WTC11 (cell line): ENCODE measurements around the gene SLC12A4. TPM values are rescaled to one million over a fixed set of nuclear protein-coding genes. Genes with fewer than 3 reads are reported as not detected.
A peak's percentile ranks its signal among the peaks of the same experiment; 100 is the strongest.

Experiments used
- ATAC-seq: fragments of 200-7000 bp; cut with Tn5 transposase; 2 replicates; pipeline ENCODE4 v1.10.0; 2021; ENCODE audit warnings: mild to moderate bottlenecking, moderate library complexity
- CTCF ChIA-PET: fragments of 300-600 bp; sonication (Branson Sonifier 250); formaldehyde crosslinking; loops from one replicate; lab custom pipeline; 2021; ENCODE audit warnings: antibody characterized with exemption; lab: Charles Lee
- POLR2A ChIA-PET: fragments of 350-600 bp; sonication (Branson Sonifier 250); formaldehyde crosslinking; loops from one replicate; lab custom pipeline; 2021; ENCODE audit warnings: antibody characterized with exemption; lab: Charles Lee
- DNase-seq: peaks from one replicate; pipeline ENCODE4 v3.0.0; 2021; ENCODE audit warnings: low spot score
- H3K27ac Mint-ChIP-seq: 2 replicates; pipeline ENCODE4 v1.8.0; 2021; ENCODE audit warnings: mixed read lengths
- H3K27me3 Mint-ChIP-seq: 2 replicates; pipeline ENCODE4 v1.8.0; 2021; ENCODE audit warnings: low read depth, mild to moderate bottlenecking, moderate library complexity, mixed read lengths
- H3K36me3 Mint-ChIP-seq: 2 replicates; pipeline ENCODE4 v1.8.0; 2021; ENCODE audit warnings: mixed read lengths
- H3K4me1 Mint-ChIP-seq: 2 replicates; pipeline ENCODE4 v1.8.0; 2022; ENCODE audit warnings: mixed read lengths
- H3K4me3 Mint-ChIP-seq: 2 replicates; pipeline ENCODE4 v1.8.0; 2021; ENCODE audit warnings: mild to moderate bottlenecking, moderate library complexity, mixed read lengths
- H3K9me3 Mint-ChIP-seq: 2 replicates; pipeline ENCODE4 v1.8.0; 2021; ENCODE audit warnings: mixed read lengths
- ARID4B ChIP-seq: sonication (generic); formaldehyde crosslinking; IDR thresholded peaks from 2 replicates; pipeline ENCODE4 v1.8.0; 2023; ENCODE audit warnings: missing genetic modification reagents, mild to moderate bottlenecking, borderline replicate concordance
- ATF2 ChIP-seq: sonication (generic); formaldehyde crosslinking; IDR thresholded peaks from 2 replicates; pipeline ENCODE4 v1.8.1; 2022; ENCODE audit warnings: low read depth, missing genetic modification reagents, borderline replicate concordance
- E2F5 ChIP-seq: sonication (generic); formaldehyde crosslinking; IDR thresholded peaks from 2 replicates; pipeline ENCODE4 v1.8.1; 2022; ENCODE audit warnings: mild to moderate bottlenecking, moderate library complexity, missing genetic modification reagents
- GRHL2 ChIP-seq: fragments of 250-450 bp; sonication (Bioruptor Pico); IDR thresholded peaks from 2 replicates; pipeline ENCODE4 v1.8.0; 2022; ENCODE audit warnings: mild to moderate bottlenecking, moderate library complexity; ENCODE audit not compliant: insufficient replicate concordance, severe bottlenecking
- IRF2 ChIP-seq: sonication (generic); formaldehyde crosslinking; IDR thresholded peaks from 2 replicates; pipeline ENCODE4 v1.8.0; 2022; ENCODE audit warnings: low read depth, missing genetic modification reagents, borderline replicate concordance
- MYBL2 ChIP-seq: sonication (generic); formaldehyde crosslinking; IDR thresholded peaks from 2 replicates; pipeline ENCODE4 v1.8.1; 2023; ENCODE audit warnings: mild to moderate bottlenecking, moderate library complexity, missing genetic modification reagents
- PRDM15 ChIP-seq: sonication (generic); formaldehyde crosslinking; IDR thresholded peaks from 2 replicates; pipeline ENCODE4 v1.8.0; 2022; ENCODE audit warnings: missing genetic modification reagents
- PRRX2 ChIP-seq: fragments of 250-450 bp; sonication (Bioruptor Pico); IDR thresholded peaks from 2 replicates; pipeline ENCODE4 v1.8.0; 2021; ENCODE audit warnings: mild to moderate bottlenecking
- SOX15 ChIP-seq: fragments of 250-450 bp; sonication (Bioruptor Pico); IDR thresholded peaks from 2 replicates; pipeline ENCODE4 v1.9.0; 2021; ENCODE audit warnings: mild to moderate bottlenecking
- SP1 ChIP-seq: sonication (generic); formaldehyde crosslinking; conservative IDR thresholded peaks from 2 replicates; pipeline ENCODE4 v1.8.1; 2022; ENCODE audit warnings: missing genetic modification reagents
- TCF7 ChIP-seq: sonication (generic); formaldehyde crosslinking; IDR thresholded peaks from 2 replicates; pipeline ENCODE4 v1.8.0; 2022; ENCODE audit warnings: mild to moderate bottlenecking, low read depth, missing genetic modification reagents, moderate library complexity
- TEAD1 ChIP-seq: sonication (generic); formaldehyde crosslinking; IDR thresholded peaks from 2 replicates; pipeline ENCODE4 v1.8.0; 2022; ENCODE audit warnings: mild to moderate bottlenecking, missing genetic modification reagents
- total RNA-seq: library from RNA; stranded (reverse); gene quantifications from 3 replicates; pipeline ENCODE4 v1.2.3, GENCODE V29; 2021

SLC12A4 gene
- total RNA-seq, 1 experiment from 2014 or later: 94.1 TPM

- TF ChIP-seq TCF7 (CRISPR knock-in tag): no peak
- TF ChIP-seq IRF2 (CRISPR knock-in tag): no peak
- TF ChIP-seq ARID4B (CRISPR knock-in tag): no peak
- TF ChIP-seq, all 79 proteins: peak for 0
Measured at GRCh38 chr16:67901734-67902133, 66.7 kb downstream of the SLC12A4 start (continued).

GRCh38 chr16:67897231-67897630, 71.2 kb downstream of the SLC12A4 start:
- Mint-ChIP-seq H3K4me3 (no peak overlapping the region), H3K9me3 (no peaks in the 10 kb centered on the region), H3K27ac (peak overlapping the region; percentile 52; the same call in 1 of the 2 replicates), H3K4me1 (peaks cover 14% of the 10 kb centered on the region), H3K27me3 (no peaks in the 10 kb centered on the region), H3K36me3 (no peaks in the 10 kb centered on the region)
- TF ChIP-seq SOX15 (CRISPR knock-in tag) (no peak), ATF2 (no peak), E2F5 (CRISPR knock-in tag) (no peak), TEAD1 (CRISPR knock-in tag) (no peak), PRDM15 (CRISPR knock-in tag) (no peak), PRRX2 (CRISPR knock-in tag) (no peak), SP1 (no peak), MYBL2 (CRISPR knock-in tag) (no peak), GRHL2 (CRISPR knock-in tag) (no peak)
- ChIA-PET POLR2A (interaction anchor here (0.6 kb wide), 1 partner anchor 215 kb away, joined by 5 read pairs; no protein-coding TSS in a partner anchor), CTCF (interaction anchor here (1.4 to 3.2 kb wide), 4 partner anchors 13 to 234 kb away, joined by 3 to 15 read pairs (median 6); partner anchors contain the start of gene NRN1L)
- DNase-seq (no peak), ATAC-seq (no peak)
